HCT116 (cell line): ENCODE results near the gene FOXO6. TPM values are rescaled to one million over a fixed set of nuclear protein-coding genes. Genes with fewer than 3 reads are reported as not detected.

Source experiments
- ATAC-seq: fragments of 200-7000 bp; cut with Tn5 transposase; 2 replicates; pipeline ENCODE4 v1.9.1; 2020; ENCODE audit warnings: mild to moderate bottlenecking, moderate library complexity
- BruUV-seq: library from RNA; stranded (reverse); fragments of 400-500 nt; replicated peaks from 2 replicates; lab custom pipeline; 2021; lab: Mats Ljungman, UMichigan
- CTCF ChIA-PET: fragments of 300-600 bp; sonication (Branson Sonifier 250); formaldehyde crosslinking; loops from one replicate; lab custom pipeline; 2021; ENCODE audit warnings: antibody characterized with exemption; lab: Charles Lee
- POLR2A ChIA-PET: fragments of 300-600, 350-600 bp; sonication (Branson Sonifier 250); formaldehyde crosslinking; loops from one replicate; lab custom pipeline; 2021; ENCODE audit warnings: antibody characterized with exemption; lab: Charles Lee
- RAD21 ChIA-PET, 2 experiments: fragments of 300-600 bp; sonication (Branson Sonifier 250); formaldehyde crosslinking; loops; one replicate each; lab custom pipeline; 2023; ENCODE audit warnings: low total read pairs in 2 of 2; ENCODE audit not compliant: uncharacterized antibody in 2 of 2, unreplicated experiment in 2 of 2, low non-redundant PET in 1 of 2; lab: Charles Lee
- DNase-seq: peaks from one replicate; pipeline ENCODE4 v3.0.0-alpha.2; 2010; ENCODE audit warnings: low read depth, low spot score
- H2AFZ ChIP-seq: fragments of 200-600 bp; shearing (Covaris generic), sonication (generic); 2 replicates; pipeline ENCODE4 v1.6.1; 2017; ENCODE audit warnings: low read depth, mixed run types, mixed read lengths, antibody characterized with exemption, low read length; ENCODE audit not compliant: poor library complexity, severe bottlenecking
- H3K27ac ChIP-seq: 2 replicates; pipeline ENCODE4 v1.5.1; 2012; ENCODE audit warnings: low read depth, low read length
- H3K27me3 ChIP-seq: fragments of 200-600 bp; sonication (generic); 2 replicates; pipeline ENCODE4 v1.6.1; 2016; ENCODE audit warnings: mixed run types, low read length, mixed read lengths; ENCODE audit not compliant: insufficient read depth
- H3K36me3 ChIP-seq, 2 experiments: fragments of 200-500 bp in 1 of 2; fragments of 200-600 bp in 1 of 2; sonication (Bioruptor generic) in 1 of 2; sonication (generic) in 1 of 2; 2 replicates each; pipeline versions ENCODE4 v1.5.1 to v1.6.1; 2014 to 2016; ENCODE audit warnings: low read length in 2 of 2, inconsistent platforms in 1 of 2, mixed read lengths in 1 of 2, mixed run types in 1 of 2; ENCODE audit not compliant: insufficient read depth in 2 of 2, control insufficient read depth in 1 of 2
- H3K4me1 ChIP-seq, 2 experiments: fragments of 200-600 bp in 1 of 2; sonication (generic) in 1 of 2; 2 replicates each; pipeline versions ENCODE4 v1.5.1 to v1.6.1; 2012 to 2017; ENCODE audit warnings: low read length in 2 of 2, inconsistent platforms in 1 of 2, mild to moderate bottlenecking in 1 of 2, mixed read lengths in 1 of 2, mixed run types in 1 of 2, moderate library complexity in 1 of 2; ENCODE audit not compliant: insufficient read depth in 2 of 2, control insufficient read depth in 1 of 2
- H3K4me2 ChIP-seq: fragments of 200-600 bp; sonication (generic); 2 replicates; pipeline ENCODE4 v1.6.1; 2017; ENCODE audit warnings: mixed run types, low read length, mixed read lengths
- H3K4me3 ChIP-seq, 2 experiments: fragments of 200-600 bp in 1 of 2; sonication (generic) in 1 of 2; replicated peaks in 1 of 2; 2 replicates each; pipeline ENCODE4 v1.5.1; 2011 to 2016; ENCODE audit warnings: low read length in 2 of 2, control low read depth in 1 of 2, low read depth in 1 of 2, mild to moderate bottlenecking in 1 of 2, mixed read lengths in 1 of 2, mixed run types in 1 of 2
- H3K79me2 ChIP-seq: fragments of 200-600 bp; sonication (generic); 2 replicates; pipeline ENCODE4 v1.6.1; 2017; ENCODE audit warnings: mild to moderate bottlenecking, mixed run types, low read length, moderate library complexity, mixed read lengths; ENCODE audit not compliant: insufficient read depth
- H3K9ac ChIP-seq: fragments of 200-600 bp; sonication (generic); 2 replicates; pipeline ENCODE4 v1.6.1; 2016; ENCODE audit warnings: low read length, mixed read lengths
- H3K9me2 ChIP-seq: fragments of 200-600 bp; sonication (generic), shearing (Covaris generic); 2 replicates; pipeline ENCODE4 v1.6.1; 2017; ENCODE audit warnings: mixed run types, mild to moderate bottlenecking, moderate library complexity; ENCODE audit not compliant: insufficient read depth
- H3K9me3 ChIP-seq, 2 experiments: fragments of 200-500 bp in 1 of 2; fragments of 200-600 bp in 1 of 2; sonication (Bioruptor generic) in 1 of 2; sonication (generic) in 1 of 2; 2 replicates each; pipeline ENCODE4 v1.6.1; 2014 to 2017; ENCODE audit warnings: low read length in 2 of 2, mixed read lengths in 2 of 2, inconsistent platforms in 1 of 2, low read depth in 1 of 2, mild to moderate bottlenecking in 1 of 2, mixed run types in 1 of 2, moderate library complexity in 1 of 2; ENCODE audit not compliant: control insufficient read depth in 1 of 2, insufficient read depth in 1 of 2
- H4K20me1 ChIP-seq: fragments of 200-600 bp; sonication (generic), shearing (Covaris generic); 2 replicates; pipeline ENCODE4 v1.6.1; 2017; ENCODE audit warnings: mixed run types, mild to moderate bottlenecking, moderate library complexity; ENCODE audit not compliant: insufficient read depth
- CBX3 ChIP-seq: IDR thresholded peaks from 2 replicates; pipeline ENCODE4 v1.6.1; 2012; ENCODE audit warnings: low read depth
- MAX ChIP-seq: IDR thresholded peaks from 2 replicates; pipeline ENCODE4 v1.6.1; 2012
- POLR2A ChIP-seq: IDR thresholded peaks from 2 replicates; pipeline ENCODE4 v1.7.0; 2011; ENCODE audit warnings: borderline replicate concordance; ENCODE audit not compliant: insufficient read depth, insufficient read length; ENCODE audit errors: extremely low read depth
- SP1 ChIP-seq: IDR thresholded peaks from 2 replicates; pipeline ENCODE4 v1.6.1; 2012; ENCODE audit warnings: low read depth
- SRF ChIP-seq: IDR thresholded peaks from 2 replicates; pipeline ENCODE4 v1.6.1; 2012; ENCODE audit warnings: low read depth
- YY1 ChIP-seq: IDR thresholded peaks from 2 replicates; pipeline ENCODE4 v1.6.1; 2011; ENCODE audit warnings: low read length, low read depth, moderate library complexity, mild to moderate bottlenecking; ENCODE audit not compliant: insufficient replicate concordance; ENCODE audit errors: extremely low read depth
- ZBTB33 ChIP-seq: IDR thresholded peaks from 2 replicates; pipeline ENCODE4 v1.6.1; 2011; ENCODE audit warnings: mild to moderate bottlenecking, low read length, moderate library complexity; ENCODE audit not compliant: insufficient replicate concordance; ENCODE audit errors: extremely low read depth
- ZFX ChIP-seq: fragments of 450-650 bp; IDR thresholded peaks from 2 replicates; pipeline ENCODE4 v1.6.1; 2017
- ZNF274 ChIP-seq: fragments of 200-500 bp; sonication (Bioruptor generic); IDR thresholded peaks from 2 replicates; pipeline ENCODE4 v1.6.1; 2014; ENCODE audit warnings: mild to moderate bottlenecking, low read depth, low read length, inconsistent platforms
- intact Hi-C: fragments of 100-400 bp; cut with micrococcal nuclease; formaldehyde crosslinking; loops from 2 replicates; pipeline ENCODE4 v1.10.0; 2022
- total RNA-seq: library from RNA; stranded (reverse); gene quantifications from one replicate; pipeline ENCODE4 v1.2.1, GENCODE V29; 2021; ENCODE audit not compliant: unreplicated experiment

Gene FOXO6
- total RNA-seq, 1 experiment from 2014 or later: 7.0 TPM

- Histone ChIP-seq H3K4me2 (no peak overlapping the region), H3K27me3 (no peaks in the 10 kb centered on the region), H3K9ac (no peak overlapping the region), H3K9me3 (no peaks in the 10 kb centered on the region), H3K27ac (no peak overlapping the region), H3K36me3 (no peaks in the 10 kb centered on the region), H3K4me1 (peaks cover 2 to 18% of the 10 kb centered on the region in 2 experiments; a peak in 3 of 4 replicates), H4K20me1 (no peaks in the 10 kb centered on the region), H3K9me2 (no peaks in the 10 kb centered on the region), H2AFZ (no peak overlapping the region), H3K4me3 (no peak overlapping the region), H3K79me2 (no peaks in the 10 kb centered on the region)
- no TSS peak for BruUV-seq
- intact Hi-C loops: no loop called here
- TF ChIP-seq YY1 (no peak), CBX3 (no peak), ZNF274 (no peak), MAX (no peak), SRF (no peak), ZFX (no peak), POLR2A (no peak), SP1 (no peak), ZBTB33 (no peak)
- CTCF ChIA-PET: interaction anchor here (1.5 to 2.2 kb wide), 2 partner anchors 105 to 145 kb away, joined by 3 to 6 read pairs; no protein-coding TSS in a partner anchor
- RAD21 ChIA-PET: no interaction called here
- ATAC-seq (no peak), DNase-seq (no peak)
- POLR2A ChIA-PET: no interaction called here
Observed at GRCh38 chr1:41427122-41427913, 66.1 kb downstream of the FOXO6 start.
